WERI-Rb-1 (cell line): Measurements from ENCODE around the gene RREB1.
"Not testable (repeated sequence)": the region's sequence is repeated elsewhere in the genome, so short reads cannot be mapped to it uniquely, and the experiment has no call there.

ENCODE experiments used
- DNase-seq: peaks from one replicate; pipeline ENCODE4 v3.0.0-alpha.2; 2020
- H3K27ac ChIP-seq: fragments of 250-450 bp; sonication (Bioruptor Pico); 2 replicates; pipeline ENCODE4 v1.5.1; 2020; ENCODE audit warnings: mild to moderate bottlenecking, moderate library complexity
- H3K27me3 ChIP-seq: fragments of 250-450 bp; sonication (Bioruptor Pico); 2 replicates; pipeline ENCODE4 v1.5.1; 2021; ENCODE audit warnings: mild to moderate bottlenecking, low read depth, moderate library complexity; ENCODE audit not compliant: insufficient read depth, severe bottlenecking
- H3K36me3 ChIP-seq: fragments of 250-450 bp; sonication (Bioruptor Pico); 2 replicates; pipeline ENCODE4 v1.5.1; 2020; ENCODE audit warnings: mild to moderate bottlenecking, moderate library complexity
- H3K4me3 ChIP-seq: 2 replicates; pipeline ENCODE4 v1.5.1; 2011; ENCODE audit warnings: low read depth, mild to moderate bottlenecking, control low read depth, low read length
- H3K9me3 ChIP-seq: fragments of 250-450 bp; sonication (Bioruptor Pico); 2 replicates; pipeline ENCODE4 v1.5.1; 2021; ENCODE audit warnings: mild to moderate bottlenecking, moderate library complexity; ENCODE audit not compliant: severe bottlenecking
- TF ChIP-seq, protein P1 (sequence below): IDR thresholded peaks from 2 replicates; pipeline ENCODE4 v1.5.1; 2011; ENCODE audit warnings: low read depth, mild to moderate bottlenecking, control low read depth, inconsistent platforms, low read length

Gene RREB1

DNA sequence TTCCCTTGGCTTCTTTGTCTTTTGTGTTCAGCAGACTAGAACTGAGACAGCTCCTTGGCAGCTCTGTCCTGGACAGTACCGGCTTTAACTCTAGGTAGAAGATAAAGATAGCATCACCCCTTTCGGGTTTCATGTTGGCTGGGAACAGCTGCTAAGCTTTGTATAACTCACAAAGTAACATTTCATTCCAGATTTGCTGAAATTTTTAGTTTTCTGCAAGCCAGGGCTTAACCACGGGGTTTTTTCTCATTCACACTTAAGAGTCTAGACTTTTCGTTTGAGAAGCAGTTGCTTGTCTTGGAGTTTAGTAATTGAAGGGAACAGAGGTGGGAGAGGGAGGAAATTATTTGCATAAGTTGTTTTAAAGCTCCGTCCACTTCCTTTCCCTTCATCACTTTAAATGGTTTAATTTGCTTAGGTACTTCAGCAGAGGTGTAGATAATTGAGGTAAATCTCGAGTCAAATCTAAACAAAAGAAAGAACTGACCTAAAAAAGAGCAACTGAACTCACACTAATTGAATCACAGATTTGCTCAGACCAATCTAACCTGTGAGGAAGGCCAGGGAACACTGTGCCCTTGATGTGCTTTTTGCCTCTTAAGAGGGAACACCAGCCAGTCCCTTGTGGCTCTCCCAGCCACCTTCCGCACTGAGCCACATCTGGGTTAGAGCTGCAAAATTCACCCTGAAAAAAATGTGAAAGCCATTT is 48.3 kb downstream of the RREB1 start:
- H3K27ac ChIP-seq = no peak overlapping the region
- DNase-seq = no peak
- H3K9me3 ChIP-seq = no peaks in the 10 kb centered on the region
- H3K4me3 ChIP-seq = no peak overlapping the region
- no peaks in the 10 kb centered on the region for H3K27me3 ChIP-seq
- peaks cover 10% of the 10 kb centered on the region for H3K36me3 ChIP-seq
- TF ChIP-seq, protein P1, sequence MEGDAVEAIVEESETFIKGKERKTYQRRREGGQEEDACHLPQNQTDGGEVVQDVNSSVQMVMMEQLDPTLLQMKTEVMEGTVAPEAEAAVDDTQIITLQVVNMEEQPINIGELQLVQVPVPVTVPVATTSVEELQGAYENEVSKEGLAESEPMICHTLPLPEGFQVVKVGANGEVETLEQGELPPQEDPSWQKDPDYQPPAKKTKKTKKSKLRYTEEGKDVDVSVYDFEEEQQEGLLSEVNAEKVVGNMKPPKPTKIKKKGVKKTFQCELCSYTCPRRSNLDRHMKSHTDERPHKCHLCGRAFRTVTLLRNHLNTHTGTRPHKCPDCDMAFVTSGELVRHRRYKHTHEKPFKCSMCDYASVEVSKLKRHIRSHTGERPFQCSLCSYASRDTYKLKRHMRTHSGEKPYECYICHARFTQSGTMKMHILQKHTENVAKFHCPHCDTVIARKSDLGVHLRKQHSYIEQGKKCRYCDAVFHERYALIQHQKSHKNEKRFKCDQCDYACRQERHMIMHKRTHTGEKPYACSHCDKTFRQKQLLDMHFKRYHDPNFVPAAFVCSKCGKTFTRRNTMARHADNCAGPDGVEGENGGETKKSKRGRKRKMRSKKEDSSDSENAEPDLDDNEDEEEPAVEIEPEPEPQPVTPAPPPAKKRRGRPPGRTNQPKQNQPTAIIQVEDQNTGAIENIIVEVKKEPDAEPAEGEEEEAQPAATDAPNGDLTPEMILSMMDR = no peak

DNA sequence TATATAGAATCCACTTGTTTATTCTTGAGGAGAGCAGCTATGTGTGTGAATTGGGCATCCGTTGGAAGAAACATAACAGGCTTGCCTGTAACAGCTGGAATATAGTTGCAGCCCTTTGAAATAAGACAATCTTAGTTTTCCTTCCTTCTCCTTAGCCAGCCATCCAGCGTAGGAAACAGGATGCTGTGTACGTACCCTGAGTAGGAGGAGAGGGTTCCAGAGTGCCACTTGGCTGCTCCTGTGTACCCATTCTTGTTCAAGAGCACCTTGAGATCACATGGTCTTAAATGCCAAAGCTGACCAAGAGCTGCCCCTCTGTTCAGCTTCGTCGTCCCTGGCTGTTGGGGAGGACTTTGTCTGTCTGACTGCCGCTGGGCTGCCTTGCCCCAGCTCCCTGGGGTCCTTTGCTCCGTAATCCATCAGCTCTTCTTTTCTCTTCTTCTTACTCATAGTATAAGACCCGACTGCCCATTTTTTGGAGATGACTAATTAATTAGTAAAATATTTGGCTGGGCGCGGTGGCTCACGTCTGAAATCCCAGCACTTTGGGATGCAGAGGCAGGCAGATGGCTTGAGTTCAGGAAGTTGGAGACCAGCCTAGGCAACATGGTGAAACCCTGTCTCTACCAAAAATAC is 49.0 kb downstream of the RREB1 start:
- DNase-seq = peak; percentile 5
- H3K4me3 ChIP-seq = no peak overlapping the region
- H3K27ac ChIP-seq = no peak overlapping the region
- H3K9me3 ChIP-seq = no peaks in the 10 kb centered on the region
- no peaks in the 10 kb centered on the region for H3K27me3 ChIP-seq
- TF ChIP-seq, protein P1 = no peak
- peaks cover 16% of the 10 kb centered on the region for H3K36me3 ChIP-seq

DNA sequence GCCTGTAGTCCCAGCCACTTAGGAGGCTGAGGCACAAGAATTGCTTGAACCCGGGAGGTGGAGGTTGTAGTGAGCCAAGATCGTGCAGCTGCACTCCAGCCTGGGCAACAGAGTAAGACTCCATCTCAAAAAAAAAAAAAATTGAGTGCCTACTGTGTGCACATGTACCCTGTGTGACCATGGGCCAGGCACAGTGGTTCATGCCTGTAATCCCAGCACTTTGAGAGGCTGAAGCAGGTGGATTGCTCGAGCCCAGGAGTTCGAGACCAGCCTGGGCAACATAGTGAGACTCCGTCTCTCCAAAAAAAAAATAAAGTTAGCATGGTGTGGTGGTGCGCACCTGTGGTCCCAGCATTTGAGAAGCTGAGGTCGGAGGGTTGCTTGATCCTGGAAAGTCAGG is 49.5 kb downstream of the RREB1 start:
- H3K27me3 ChIP-seq, H3K9me3 ChIP-seq, H3K27ac ChIP-seq, DNase-seq, H3K4me3 ChIP-seq: not testable (repeated sequence)
- peaks cover 16% of the 10 kb centered on the region for H3K36me3 ChIP-seq

DNA sequence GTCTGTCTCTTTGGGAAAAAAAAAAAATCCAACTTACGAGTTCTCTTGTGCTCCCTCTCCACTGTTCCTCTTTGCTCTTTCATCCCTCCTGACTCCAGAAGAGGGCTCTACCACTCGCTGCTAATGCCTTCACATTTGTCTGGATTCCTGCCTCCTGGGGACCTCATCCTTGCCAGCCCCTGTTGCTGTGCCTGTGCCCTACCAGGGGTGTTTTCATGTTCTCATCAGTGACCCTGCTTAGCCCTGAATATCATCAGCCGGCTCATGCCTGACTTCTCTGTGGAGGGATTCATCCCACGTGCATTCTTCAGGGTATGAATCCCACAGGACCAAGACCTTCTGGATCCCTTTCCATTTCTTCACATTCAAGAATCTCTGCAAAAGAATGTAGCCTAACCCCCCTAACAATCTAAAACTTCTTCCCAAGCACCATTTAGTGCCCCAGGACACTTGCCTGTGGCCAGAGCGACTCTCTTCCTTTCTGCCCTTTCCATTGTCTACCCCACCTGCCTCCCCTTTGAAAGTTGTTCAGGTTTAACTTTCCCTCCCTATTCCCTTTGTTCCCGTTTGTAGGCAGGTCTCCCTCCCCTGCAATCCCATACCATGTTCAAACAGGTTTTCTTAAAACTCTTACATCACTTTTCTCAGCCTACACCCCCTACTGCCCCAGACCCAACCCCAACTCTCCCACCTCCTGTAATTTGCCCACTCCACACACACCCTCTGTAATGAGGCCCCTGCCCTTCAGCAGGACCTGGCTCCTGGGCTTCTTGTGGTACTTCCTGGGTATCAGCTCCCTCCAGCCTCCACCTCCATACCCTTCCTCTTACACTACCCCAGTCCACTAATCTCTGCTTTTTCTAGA is 50.2 kb downstream of the RREB1 start:
- TF ChIP-seq, protein P1 = no peak
- H3K27ac ChIP-seq = no peak overlapping the region
- no peak overlapping the region for H3K4me3 ChIP-seq
- no peaks in the 10 kb centered on the region for H3K9me3 ChIP-seq
- DNase-seq = peak; percentile 5
- peaks cover 15% of the 10 kb centered on the region for H3K36me3 ChIP-seq
- H3K27me3 ChIP-seq = no peaks in the 10 kb centered on the region

DNA sequence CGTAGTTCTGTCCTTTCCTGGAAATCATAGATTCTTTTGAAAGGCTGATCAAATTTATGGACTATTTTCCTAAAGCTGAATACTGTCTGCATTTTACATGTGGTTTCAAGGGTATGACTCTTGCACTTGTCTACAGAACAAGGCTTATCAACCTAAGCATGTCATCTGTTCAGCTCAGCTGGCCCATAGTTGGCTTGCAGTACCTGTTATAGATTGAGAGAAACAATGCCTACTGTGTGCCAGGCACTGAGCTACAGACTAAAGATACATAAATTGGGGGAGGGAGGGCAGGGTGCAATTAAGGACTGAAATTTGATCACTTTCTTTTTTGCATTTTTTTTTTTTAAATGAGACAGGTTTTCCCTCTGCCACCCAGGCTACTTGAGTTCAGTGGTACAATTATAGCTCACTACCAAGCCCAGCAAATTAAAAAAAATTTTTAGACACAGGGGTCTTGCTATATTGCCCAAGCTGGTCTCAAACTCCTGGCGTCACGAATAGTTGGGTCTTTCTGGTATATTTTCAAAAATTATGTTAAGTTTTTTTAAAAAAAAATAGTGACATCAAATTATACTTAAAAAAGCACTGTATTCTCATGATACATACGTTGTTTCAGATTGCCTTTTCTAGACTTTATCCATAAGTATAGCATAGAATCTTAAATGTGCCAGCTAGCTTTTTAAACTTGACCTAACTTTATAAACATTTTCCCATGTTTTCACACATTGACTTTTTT is 52.2 kb downstream of the RREB1 start:
- H3K27ac ChIP-seq = no peak overlapping the region
- peaks cover 22% of the 10 kb centered on the region for H3K36me3 ChIP-seq
- H3K9me3 ChIP-seq = no peaks in the 10 kb centered on the region
- H3K4me3 ChIP-seq = no peak overlapping the region
- DNase-seq = no peak
- TF ChIP-seq, protein P1 = no peak
- no peaks in the 10 kb centered on the region for H3K27me3 ChIP-seq
